Measurements from ENCODE around the gene TRAK1. TPM values are rescaled to one million over a fixed set of nuclear protein-coding genes. Genes with fewer than 3 reads are reported as not detected.
"Not testable (repeated sequence)": the region's sequence is repeated elsewhere in the genome, so short reads cannot be mapped to it uniquely, and the experiment has no call there.

Gene TRAK1
- polyA plus RNA-seq, 1 donor (not counting 4 experiments of a cell fraction or from before 2014, with no cell fraction given) = 58.2 TPM

- peaks cover 36% of the 10 kb centered on the region for H3K4me1 ChIP-seq (ENCODE audit: control insufficient read depth, extremely low read depth, insufficient read depth, low read length)
- FAIRE-seq = no peak
- dilution Hi-C loops (cut with MboI; ENCODE audit: extremely low pct_ligation_motif_present, low sequenced_read_pairs) = loop anchor here (25.0 kb wide), 1 partner anchor 189 kb away; no protein-coding TSS in a partner anchor
- TF ChIP-seq EZH2 (IDR thresholded peaks at IDR 0.05; ENCODE audit: low read length) (no peak), CTCF (optimal IDR thresholded peaks at IDR 0.05 in 1 of 3, IDR thresholded peaks at IDR 0.05 in 1 of 3, conservative IDR thresholded peaks at IDR 0.05 in 1 of 3; ENCODE audit: extremely low read depth in 1 of 3, insufficient read depth in 2 of 3, low read length in 3 of 3) (no peak)
- peak overlapping the region in 1 of 3 experiments; percentile 2 for H3K4me3 ChIP-seq (ENCODE audit: control insufficient read depth in 2 of 3, extremely low read depth in 1 of 3, insufficient read depth in 2 of 3, low read depth in 1 of 3, low read length in 3 of 3)
- H3K9ac ChIP-seq (ENCODE audit: control insufficient read depth, extremely low read depth, insufficient read depth, low read length) = no peak overlapping the region
- H3K27ac ChIP-seq (ENCODE audit: control insufficient read depth, insufficient read depth, low read length) = peak overlapping the region; percentile 6
- H3K9me1 ChIP-seq (ENCODE audit: control insufficient read depth, extremely low read depth, insufficient read depth, low read length) = no peaks in the 10 kb centered on the region
- H3K79me2 ChIP-seq (ENCODE audit: control insufficient read depth, insufficient read depth, low read length) = peaks cover 69% of the 10 kb centered on the region
- H2AFZ ChIP-seq (ENCODE audit: control insufficient read depth, low read length) = no peak overlapping the region
- DNase-seq (ENCODE audit: low read depth, low spot score) = no peak
- H3K36me3 ChIP-seq (ENCODE audit: control insufficient read depth in 2 of 2, extremely low read depth in 1 of 2, insufficient read depth in 2 of 2, low read length in 2 of 2) = peaks cover 10 to 15% of the 10 kb centered on the region in 2 experiments
- no peak overlapping the region for H3K4me2 ChIP-seq (ENCODE audit: control insufficient read depth, extremely low read depth, insufficient read depth, low read depth, low read length)
- no peaks in the 10 kb centered on the region for H4K20me1 ChIP-seq (ENCODE audit: control insufficient read depth, extremely low read depth, insufficient read depth, low read length)
- H3K9me3 ChIP-seq (ENCODE audit: control insufficient read depth, low read depth, low read length) = no peaks in the 10 kb centered on the region
- no peaks in the 10 kb centered on the region for H3K27me3 ChIP-seq (ENCODE audit: control insufficient read depth, extremely low read depth, insufficient read depth, low read length)
Observed at GRCh38 chr3:42101481-42101880, 10.3 kb downstream of the TRAK1 start.

GRCh38 chr3:42102571-42102970 is 11.4 kb downstream of the TRAK1 start:
- no peak for TF ChIP-seq EZH2 (IDR thresholded peaks at IDR 0.05; ENCODE audit: low read length)
- no peak for TF ChIP-seq CTCF (optimal IDR thresholded peaks at IDR 0.05 in 1 of 3, IDR thresholded peaks at IDR 0.05 in 1 of 3, conservative IDR thresholded peaks at IDR 0.05 in 1 of 3; ENCODE audit: extremely low read depth in 1 of 3, insufficient read depth in 2 of 3, low read length in 3 of 3)
- no peak for DNase-seq (ENCODE audit: low read depth, low spot score)
- Histone ChIP-seq H4K20me1 (ENCODE audit: control insufficient read depth, extremely low read depth, insufficient read depth, low read length) (no peaks in the 10 kb centered on the region), H3K4me1 (ENCODE audit: control insufficient read depth, extremely low read depth, insufficient read depth, low read length) (peaks cover 25% of the 10 kb centered on the region), H3K4me3 (ENCODE audit: control insufficient read depth in 2 of 3, extremely low read depth in 1 of 3, insufficient read depth in 2 of 3, low read depth in 1 of 3, low read length in 3 of 3) (peak overlapping the region in 2 of 3 experiments; percentile 22 to 43), H3K36me3 (ENCODE audit: control insufficient read depth in 2 of 2, extremely low read depth in 1 of 2, insufficient read depth in 2 of 2, low read length in 2 of 2) (peaks cover 10 to 15% of the 10 kb centered on the region in 2 experiments), H2AFZ (ENCODE audit: control insufficient read depth, low read length) (no peak overlapping the region), H3K9me1 (ENCODE audit: control insufficient read depth, extremely low read depth, insufficient read depth, low read length) (no peaks in the 10 kb centered on the region), H3K27me3 (ENCODE audit: control insufficient read depth, extremely low read depth, insufficient read depth, low read length) (no peaks in the 10 kb centered on the region), H3K4me2 (ENCODE audit: control insufficient read depth, extremely low read depth, insufficient read depth, low read depth, low read length) (peak overlapping the region; percentile 76), H3K79me2 (ENCODE audit: control insufficient read depth, insufficient read depth, low read length) (peaks cover 61% of the 10 kb centered on the region), H3K9ac (ENCODE audit: control insufficient read depth, extremely low read depth, insufficient read depth, low read length) (peak overlapping the region; percentile 29), H3K27ac (ENCODE audit: control insufficient read depth, insufficient read depth, low read length) (peak overlapping the region; percentile 47), H3K9me3 (ENCODE audit: control insufficient read depth, low read depth, low read length) (no peaks in the 10 kb centered on the region)
- FAIRE-seq = peak; percentile 75
- dilution Hi-C loops (cut with MboI; ENCODE audit: extremely low pct_ligation_motif_present, low sequenced_read_pairs) = loop anchor here (25.0 kb wide), 1 partner anchor 190 kb away; no protein-coding TSS in a partner anchor

GRCh38 chr3:42103921-42104665 is 12.9 kb downstream of the TRAK1 start:
- Histone ChIP-seq H3K4me1 (ENCODE audit: control insufficient read depth, extremely low read depth, insufficient read depth, low read length) (peaks cover 24% of the 10 kb centered on the region), H3K79me2 (ENCODE audit: control insufficient read depth, insufficient read depth, low read length) (peaks cover 53% of the 10 kb centered on the region)
- H2AFZ ChIP-seq (ENCODE audit: control insufficient read depth, low read length); H3K4me2 ChIP-seq (ENCODE audit: control insufficient read depth, extremely low read depth, insufficient read depth, low read depth, low read length); H3K9ac ChIP-seq (ENCODE audit: control insufficient read depth, extremely low read depth, insufficient read depth, low read length); H3K27ac ChIP-seq (ENCODE audit: control insufficient read depth, insufficient read depth, low read length); H3K9me3 ChIP-seq (ENCODE audit: control insufficient read depth, low read depth, low read length); FAIRE-seq; DNase-seq (ENCODE audit: low read depth, low spot score); H3K27me3 ChIP-seq (ENCODE audit: control insufficient read depth, extremely low read depth, insufficient read depth, low read length); H3K36me3 ChIP-seq (ENCODE audit: control insufficient read depth in 2 of 2, extremely low read depth in 1 of 2, insufficient read depth in 2 of 2, low read length in 2 of 2); H4K20me1 ChIP-seq (ENCODE audit: control insufficient read depth, extremely low read depth, insufficient read depth, low read length); H3K9me1 ChIP-seq (ENCODE audit: control insufficient read depth, extremely low read depth, insufficient read depth, low read length); H3K4me3 ChIP-seq (ENCODE audit: control insufficient read depth in 2 of 3, extremely low read depth in 1 of 3, insufficient read depth in 2 of 3, low read depth in 1 of 3, low read length in 3 of 3): not testable (repeated sequence)
- dilution Hi-C loops (cut with MboI; ENCODE audit: extremely low pct_ligation_motif_present, low sequenced_read_pairs) = loop anchor here (25.0 kb wide), 1 partner anchor 192 kb away; no protein-coding TSS in a partner anchor
